CD4-positive, alpha-beta memory T cell (primary cell): Measurements from ENCODE around the gene NLRP1. TPM values are rescaled to one million over a fixed set of nuclear protein-coding genes. Genes with fewer than 3 reads are reported as not detected.
"Not testable (repeated sequence)": the region's sequence is repeated elsewhere in the genome, so short reads cannot be mapped to it uniquely, and the experiment has no call there.

Experiments used
- CTCF ChIA-PET: fragments of 350-600 bp; sonication (Branson Sonifier 250); formaldehyde crosslinking; loops from one replicate; lab custom pipeline; 2021; ENCODE audit warnings: inconsistent platforms; ENCODE audit not compliant: partially characterized antibody; lab: Charles Lee
- POLR2A ChIA-PET: fragments of 350-600 bp; sonication (Branson Sonifier 250); formaldehyde crosslinking; loops from one replicate; lab custom pipeline; 2021; ENCODE audit not compliant: partially characterized antibody; lab: Charles Lee
- DNase-seq, 5 donors: peaks; one replicate each; pipeline versions ENCODE4 v3.0.0 to v3.0.0-alpha.2; 2020 to 2022; ENCODE audit warnings: mixed read lengths in 1 of 5
- H3K27ac ChIP-seq: one replicate; pipeline ENCODE4 v1.7.0; 2013; ENCODE audit warnings: low read depth, low read length
- H3K27me3 ChIP-seq: 2 replicates; pipeline ENCODE4 v1.7.0; 2013; ENCODE audit warnings: mild to moderate bottlenecking, low read length, moderate library complexity; ENCODE audit not compliant: insufficient read depth
- H3K36me3 ChIP-seq: 2 replicates; pipeline ENCODE4 v1.7.0; 2013; ENCODE audit warnings: mild to moderate bottlenecking, low read length, moderate library complexity; ENCODE audit not compliant: insufficient read depth
- H3K4me1 ChIP-seq: 2 replicates; pipeline ENCODE4 v1.7.0; 2013; ENCODE audit warnings: mild to moderate bottlenecking, low read length, moderate library complexity; ENCODE audit not compliant: insufficient read depth
- H3K4me3 ChIP-seq, 2 donors: one replicate each; pipeline ENCODE4 v1.7.0; 2013; ENCODE audit warnings: low read length in 2 of 2, mild to moderate bottlenecking in 1 of 2
- H3K9me3 ChIP-seq, 2 donors: one replicate each; pipeline ENCODE4 v1.7.0; 2013; ENCODE audit warnings: low read length in 2 of 2, control low read depth in 1 of 2; ENCODE audit not compliant: control insufficient read depth in 1 of 2
- H3K27ac Mint-ChIP-seq, 7 donors: one replicate each; pipeline ENCODE4 v1.8.0; 2020 to 2021; ENCODE audit warnings: mixed read lengths in 7 of 7, mild to moderate bottlenecking in 6 of 7, inconsistent platforms in 3 of 7, moderate library complexity in 3 of 7
- H3K27me3 Mint-ChIP-seq, 2 donors: one replicate each; pipeline ENCODE4 v1.8.0; 2020 to 2021; ENCODE audit warnings: mixed read lengths in 2 of 2
- H3K36me3 Mint-ChIP-seq, 2 donors: one replicate each; pipeline ENCODE4 v1.8.0; 2020 to 2021; ENCODE audit warnings: mixed read lengths in 2 of 2, inconsistent platforms in 1 of 2, mild to moderate bottlenecking in 1 of 2
- H3K4me1 Mint-ChIP-seq, 4 donors: one replicate each; pipeline ENCODE4 v1.8.0; 2020 to 2021; ENCODE audit warnings: mixed read lengths in 4 of 4, mild to moderate bottlenecking in 1 of 4
- H3K4me3 Mint-ChIP-seq, 8 donors: one replicate each; pipeline ENCODE4 v1.8.0; 2020 to 2021; ENCODE audit warnings: mixed read lengths in 8 of 8, mild to moderate bottlenecking in 7 of 8, moderate library complexity in 6 of 8, inconsistent platforms in 3 of 8
- H3K9me3 Mint-ChIP-seq, 8 donors: one replicate each; pipeline ENCODE4 v1.8.0; 2020 to 2021; ENCODE audit warnings: mixed read lengths in 8 of 8, mild to moderate bottlenecking in 5 of 8, inconsistent platforms in 3 of 8, moderate library complexity in 1 of 8
- intact Hi-C: fragments of 100-400 bp; cut with micrococcal nuclease; formaldehyde crosslinking; loops from one replicate; pipeline ENCODE4 v1.15.1; 2023
- polyA plus RNA-seq, 2 donors: library from polyadenylated mRNA; unstranded; fragments of 300-500 nt; fragmentation: Illumina TruSeq; gene quantifications; one replicate each; pipeline ENCODE4 v1.2.3, GENCODE V29; 2021
- total RNA-seq, 2 experiments: library from RNA; stranded (reverse); gene quantifications; one replicate each; pipeline ENCODE4 v1.2.3, GENCODE V29; 2021

NLRP1 gene
- total and polyA plus RNA-seq, 4 experiments from 2014 or later = 9.7 to 292 (median 160) TPM

- no peaks in the 10 kb centered on the region for H3K27me3 ChIP-seq
- H3K9me3 ChIP-seq = no peaks in the 10 kb centered on the region
- H3K36me3 ChIP-seq = peaks cover 28% of the 10 kb centered on the region
- peak overlapping the region; percentile 88 for H3K27ac ChIP-seq
- H3K9me3 Mint-ChIP-seq = peaks cover 0 to 2% (median 0%) of the 10 kb centered on the region in 8 donors
- H3K4me1 Mint-ChIP-seq = peaks cover 49 to 97% (median 75%) of the 10 kb centered on the region in 4 donors
- POLR2A ChIA-PET = interaction anchor here (0.5 to 3.4 kb wide), 4 partner anchors 23 to 1591 kb away, joined by 3 to 25 read pairs (median 4); partner anchors contain the start of genes DERL2 and MIS12
- H3K36me3 Mint-ChIP-seq = peaks cover 46 to 63% of the 10 kb centered on the region in 2 donors
- no peak for DNase-seq
- H3K4me3 ChIP-seq = peak overlapping the region; percentile 65 to 99
- CTCF ChIA-PET = interaction anchor here (1.0 to 1.5 kb wide), 3 partner anchors 9 to 12 kb away, joined by 3 to 4 read pairs (median 3); no protein-coding TSS in a partner anchor
- H3K27me3 Mint-ChIP-seq = no peaks in the 10 kb centered on the region
- intact Hi-C loops = loop anchor here (10.0 kb wide), 1 partner anchor 1432 kb away; the partner anchor contains the start of gene RNASEK
- peak overlapping the region; percentile 95 to 98 (median 97) for H3K4me3 Mint-ChIP-seq
- H3K4me1 ChIP-seq = peaks cover 76% of the 10 kb centered on the region
- H3K27ac Mint-ChIP-seq = peak overlapping the region; percentile 86 to 99 (median 96)
Measured at GRCh38 chr17:5582209-5583185, 1.8 kb downstream of the NLRP1 start.

DNA sequence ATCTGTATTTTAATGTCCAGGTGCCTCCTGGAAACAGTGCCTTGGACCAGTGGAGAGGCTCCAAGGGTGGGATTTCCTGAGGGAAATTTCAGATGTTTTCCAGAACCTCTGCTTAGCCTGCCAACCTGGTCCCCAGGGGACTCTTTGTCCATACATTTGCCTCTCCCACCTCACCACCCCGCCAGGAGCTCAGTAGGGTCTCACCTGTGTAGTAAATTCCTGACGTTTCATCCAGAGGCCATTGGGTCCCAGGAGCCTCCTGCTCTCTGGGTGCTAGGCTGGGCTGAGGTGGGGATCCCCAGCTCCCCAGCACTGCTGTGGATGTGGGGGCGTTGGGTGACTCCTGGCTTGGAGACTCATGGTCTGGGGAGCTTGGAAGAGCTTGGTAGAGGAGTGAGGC lies 2.7 kb downstream of the NLRP1 start:
- H3K27me3 Mint-ChIP-seq = no peaks in the 10 kb centered on the region
- Histone ChIP-seq H3K27ac (no peak overlapping the region), H3K4me1 (peaks cover 67% of the 10 kb centered on the region), H3K4me3 (no peak overlapping the region), H3K9me3 (no peaks in the 10 kb centered on the region), H3K36me3 (peaks cover 28% of the 10 kb centered on the region), H3K27me3 (no peaks in the 10 kb centered on the region)
- H3K9me3 Mint-ChIP-seq = peaks cover 0 to 2% (median 0%) of the 10 kb centered on the region in 8 donors
- peak overlapping the region in 7 of 8 donors; percentile 36 to 98 (median 96) for H3K4me3 Mint-ChIP-seq
- intact Hi-C loops = loop anchor here (10.0 kb wide), 1 partner anchor 1433 kb away; the partner anchor contains the start of gene RNASEK
- ChIA-PET CTCF (interaction anchor here (1.0 to 1.5 kb wide), 2 partner anchors 10 to 11 kb away, joined by 3 to 4 read pairs; no protein-coding TSS in a partner anchor), POLR2A (no interaction called here)
- peak overlapping the region; percentile 75 to 99 (median 96) for H3K27ac Mint-ChIP-seq
- H3K36me3 Mint-ChIP-seq = peaks cover 55 to 71% of the 10 kb centered on the region in 2 donors
- no peak for DNase-seq
- H3K4me1 Mint-ChIP-seq = peaks cover 50 to 97% (median 75%) of the 10 kb centered on the region in 4 donors

- Histone ChIP-seq H3K4me1 (peaks cover 60% of the 10 kb centered on the region), H3K36me3 (peaks cover 28% of the 10 kb centered on the region), H3K27ac (no peak overlapping the region), H3K4me3 (no peak overlapping the region), H3K9me3 (no peaks in the 10 kb centered on the region), H3K27me3 (no peaks in the 10 kb centered on the region)
- Mint-ChIP-seq H3K4me3 (peak overlapping the region in 6 of 8 donors; percentile 10 to 96 (median 46)), H3K4me1 (peaks cover 48 to 97% (median 75%) of the 10 kb centered on the region in 4 donors), H3K27ac (peak overlapping the region in 6 of 7 donors; percentile 76 to 96 (median 92)), H3K9me3 (peaks cover 0 to 2% (median 0%) of the 10 kb centered on the region in 8 donors), H3K27me3 (no peaks in the 10 kb centered on the region), H3K36me3 (peaks cover 61 to 78% of the 10 kb centered on the region in 2 donors)
- POLR2A ChIA-PET = no interaction called here
- no peak for DNase-seq
- intact Hi-C loops = loop anchor here (10.0 kb wide), 1 partner anchor 1434 kb away; the partner anchor contains the start of gene RNASEK
- CTCF ChIA-PET = no interaction called here
Measured at GRCh38 chr17:5580969-5581368, 3.3 kb downstream of the NLRP1 start.

DNA sequence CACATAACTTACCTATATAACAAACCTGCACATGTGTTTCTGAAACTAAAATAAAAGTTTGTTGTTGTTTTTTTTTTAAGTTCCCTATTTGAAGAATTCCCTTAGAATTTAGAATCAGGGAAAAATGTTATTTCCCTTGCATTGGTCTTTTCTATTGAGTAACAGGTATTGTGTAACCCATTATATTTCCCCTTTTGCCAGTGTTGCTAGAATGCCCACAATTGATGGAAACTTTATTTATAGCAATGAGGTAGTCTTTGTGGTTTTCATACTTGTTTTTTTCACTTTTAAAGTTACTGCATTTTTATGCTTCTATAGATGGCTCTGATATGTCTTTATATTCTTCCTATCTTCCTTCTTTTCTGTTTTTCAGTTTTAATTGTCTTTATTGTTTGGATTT lies 3.9 kb downstream of the NLRP1 start:
- H3K36me3 Mint-ChIP-seq = peaks cover 67 to 84% of the 10 kb centered on the region in 2 donors
- ChIA-PET POLR2A (no interaction called here), CTCF (no interaction called here)
- H3K4me3 Mint-ChIP-seq = peak overlapping the region in 4 of 8 donors; percentile 10 to 57 (median 43)
- H3K27me3 ChIP-seq = no peaks in the 10 kb centered on the region
- peaks cover 54% of the 10 kb centered on the region for H3K4me1 ChIP-seq
- H3K36me3 ChIP-seq = peaks cover 28% of the 10 kb centered on the region
- peaks cover 0 to 2% (median 0%) of the 10 kb centered on the region in 8 donors for H3K9me3 Mint-ChIP-seq
- H3K4me3 ChIP-seq = no peak overlapping the region
- peak overlapping the region in 5 of 7 donors; percentile 12 to 96 (median 76) for H3K27ac Mint-ChIP-seq
- H3K27ac ChIP-seq = no peak overlapping the region
- intact Hi-C loops = loop anchor here (10.0 kb wide), 1 partner anchor 1434 kb away; the partner anchor contains the start of gene RNASEK
- H3K27me3 Mint-ChIP-seq = no peaks in the 10 kb centered on the region
- no peaks in the 10 kb centered on the region for H3K9me3 ChIP-seq
- peaks cover 49 to 97% (median 76%) of the 10 kb centered on the region in 4 donors for H3K4me1 Mint-ChIP-seq
- DNase-seq = no peak

GRCh38 chr17:5578768-5579167 lies 5.5 kb downstream of the NLRP1 start:
- CTCF ChIA-PET, intact Hi-C loops: not testable (repeated sequence)

DNA sequence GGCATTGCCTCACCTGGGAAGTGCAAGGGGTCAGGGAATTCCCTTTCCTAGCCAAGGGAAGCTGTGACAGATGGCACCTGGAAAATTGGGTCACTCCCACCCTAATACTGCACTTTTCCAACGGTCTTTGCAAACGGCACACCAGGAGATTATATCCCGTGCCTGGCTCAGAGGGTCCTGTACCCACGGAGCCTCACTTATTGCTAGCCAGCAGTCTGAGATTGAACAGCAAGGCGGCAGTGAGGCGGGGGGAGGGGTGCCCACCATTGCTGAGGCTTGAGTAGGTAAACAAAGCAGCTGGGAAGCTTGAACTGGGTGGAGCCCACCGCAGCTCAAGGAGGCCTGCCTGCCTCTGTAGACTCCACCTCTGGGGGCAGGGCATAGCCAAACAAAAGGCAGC lies 11.3 kb downstream of the NLRP1 start:
- POLR2A ChIA-PET, DNase-seq, CTCF ChIA-PET, H3K27ac Mint-ChIP-seq, H3K4me3 ChIP-seq, intact Hi-C loops, H3K9me3 ChIP-seq, H3K36me3 ChIP-seq, H3K27ac ChIP-seq, H3K27me3 ChIP-seq, H3K27me3 Mint-ChIP-seq: not testable (repeated sequence)
- Mint-ChIP-seq H3K36me3 (peaks cover 85 to 87% of the 10 kb centered on the region in 2 donors), H3K9me3 (peaks cover 0 to 10% (median 4%) of the 10 kb centered on the region in 8 donors), H3K4me1 (peaks cover 56 to 85% (median 71%) of the 10 kb centered on the region in 4 donors), H3K4me3 (peak overlapping the region in 1 of 8 donors; percentile 12)
- H3K4me1 ChIP-seq = peaks cover 18% of the 10 kb centered on the region

More at GRCh38 chr17:5578768-5579167, 5.5 kb downstream of the NLRP1 start:
- H3K27me3 Mint-ChIP-seq, DNase-seq, POLR2A ChIA-PET, H3K27me3 ChIP-seq, H3K9me3 Mint-ChIP-seq, H3K9me3 ChIP-seq, H3K4me3 ChIP-seq, H3K4me3 Mint-ChIP-seq, H3K27ac ChIP-seq: not testable (repeated sequence)
- peaks cover 28% of the 10 kb centered on the region for H3K36me3 ChIP-seq
- peaks cover 56 to 92% (median 73%) of the 10 kb centered on the region in 4 donors for H3K4me1 Mint-ChIP-seq
- H3K36me3 Mint-ChIP-seq = peaks cover 79 to 86% of the 10 kb centered on the region in 2 donors
- peaks cover 45% of the 10 kb centered on the region for H3K4me1 ChIP-seq
- H3K27ac Mint-ChIP-seq = peak overlapping the region in 3 of 7 donors; percentile 30 to 53 (median 41)
